ENCODE results near the gene C1QL4. TPM values are rescaled to one million over a fixed set of nuclear protein-coding genes. Genes with fewer than 3 reads are reported as not detected.

The C1QL4 gene
- total RNA-seq, 1 experiment from 2014 or later: 2.1 TPM

- intact Hi-C loops (cut with micrococcal nuclease; ENCODE audit: unreplicated experiment) (no loop called here), in situ Hi-C loops (cut with HindIII; ENCODE audit: low pct_unique_long_range_greater_than_20kb, low sequenced_read_pairs) (no loop called here)
- Histone ChIP-seq H3K27me3 (ENCODE audit: control insufficient read depth, insufficient read depth, low read length) (no peaks in the 10 kb centered on the region; the same call in 1 of the 2 replicates), H3K36me3 (ENCODE audit: control insufficient read depth, insufficient read depth, low read length) (no peaks in the 10 kb centered on the region), H3K9me3 (ENCODE audit: control insufficient read depth, insufficient read depth, low read depth, low read length) (no peaks in the 10 kb centered on the region), H3K27ac (ENCODE audit: low read length) (no peak overlapping the region), H3K4me3 (ENCODE audit: low read depth in 2 of 2, low read length in 2 of 2) (peak overlapping the region; percentile 8 to 31; a peak in 2 of 4 replicates), H3K4me1 (ENCODE audit: control insufficient read depth, insufficient read depth, low read length) (peaks cover 20% of the 10 kb centered on the region)
- peak; percentile 51 for ATAC-seq
- CTCF ChIA-PET: interaction anchor here (0.5 to 2.1 kb wide), 6 partner anchors 11 to 58 kb away, joined by 3 to 19 read pairs (median 3); no protein-coding TSS in a partner anchor
- no TSS peak for BruUV-seq (replicated peaks)
- no peak for TF ChIP-seq TCF7L2 (IDR thresholded peaks at IDR 0.05; ENCODE audit: low read depth, low read length)
- no peak for TF ChIP-seq SIN3A (IDR thresholded peaks at IDR 0.05; ENCODE audit: borderline replicate concordance, insufficient read depth, low read depth, low read length)
- TF ChIP-seq, protein P1, sequence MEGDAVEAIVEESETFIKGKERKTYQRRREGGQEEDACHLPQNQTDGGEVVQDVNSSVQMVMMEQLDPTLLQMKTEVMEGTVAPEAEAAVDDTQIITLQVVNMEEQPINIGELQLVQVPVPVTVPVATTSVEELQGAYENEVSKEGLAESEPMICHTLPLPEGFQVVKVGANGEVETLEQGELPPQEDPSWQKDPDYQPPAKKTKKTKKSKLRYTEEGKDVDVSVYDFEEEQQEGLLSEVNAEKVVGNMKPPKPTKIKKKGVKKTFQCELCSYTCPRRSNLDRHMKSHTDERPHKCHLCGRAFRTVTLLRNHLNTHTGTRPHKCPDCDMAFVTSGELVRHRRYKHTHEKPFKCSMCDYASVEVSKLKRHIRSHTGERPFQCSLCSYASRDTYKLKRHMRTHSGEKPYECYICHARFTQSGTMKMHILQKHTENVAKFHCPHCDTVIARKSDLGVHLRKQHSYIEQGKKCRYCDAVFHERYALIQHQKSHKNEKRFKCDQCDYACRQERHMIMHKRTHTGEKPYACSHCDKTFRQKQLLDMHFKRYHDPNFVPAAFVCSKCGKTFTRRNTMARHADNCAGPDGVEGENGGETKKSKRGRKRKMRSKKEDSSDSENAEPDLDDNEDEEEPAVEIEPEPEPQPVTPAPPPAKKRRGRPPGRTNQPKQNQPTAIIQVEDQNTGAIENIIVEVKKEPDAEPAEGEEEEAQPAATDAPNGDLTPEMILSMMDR (IDR thresholded peaks at IDR 0.05): peak; percentile 96
- no peak for TF ChIP-seq REST (IDR thresholded peaks at IDR 0.05; ENCODE audit: insufficient read depth in 1 of 2, low read depth in 2 of 2, low read length in 1 of 2)
- no peak for TF ChIP-seq POLR2AphosphoS5 (IDR thresholded peaks at IDR 0.05; ENCODE audit: low read depth, low read length)
- POLR2A ChIA-PET: no interaction called here
- DNase-seq (ENCODE audit: low read depth, low spot score): peak; percentile 39
Measured at GRCh38 chr12:49342066-49342913, 5.3 kb upstream of the C1QL4 start.

DNA sequence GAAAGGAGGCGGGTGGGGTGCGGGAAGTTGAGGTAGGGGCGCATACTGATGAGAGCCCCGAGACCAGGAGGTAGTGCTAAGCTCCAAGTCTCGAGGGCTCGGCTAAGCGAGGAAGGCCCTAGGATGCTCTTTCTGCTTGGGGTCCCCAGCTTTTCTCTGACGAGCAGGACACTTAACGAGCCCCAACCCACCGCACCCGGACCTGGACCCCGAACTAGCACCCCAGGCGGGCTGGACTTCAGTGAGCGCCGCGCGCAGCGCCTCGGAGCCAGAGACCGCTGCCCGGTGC, 4.7 kb upstream of the C1QL4 start:
- Histone ChIP-seq H3K4me1 (ENCODE audit: control insufficient read depth, insufficient read depth, low read length) (peaks cover 16% of the 10 kb centered on the region), H3K4me3 (ENCODE audit: low read depth in 2 of 2, low read length in 2 of 2) (no peak overlapping the region), H3K27ac (ENCODE audit: low read length) (no peak overlapping the region), H3K36me3 (ENCODE audit: control insufficient read depth, insufficient read depth, low read length) (no peaks in the 10 kb centered on the region), H3K27me3 (ENCODE audit: control insufficient read depth, insufficient read depth, low read length) (no peaks in the 10 kb centered on the region; the same call in 1 of the 2 replicates), H3K9me3 (ENCODE audit: control insufficient read depth, insufficient read depth, low read depth, low read length) (no peaks in the 10 kb centered on the region)
- DNase-seq (ENCODE audit: low read depth, low spot score) (no peak), ATAC-seq (no peak)
- ChIA-PET POLR2A (no interaction called here), CTCF (interaction anchor here (0.5 to 2.1 kb wide), 8 partner anchors 9 to 118 kb away, joined by 3 to 19 read pairs (median 4); partner anchors contain the start of gene PRPH)
- in situ Hi-C loops (cut with HindIII; ENCODE audit: low pct_unique_long_range_greater_than_20kb, low sequenced_read_pairs): no loop called here
- TF ChIP-seq, protein P1 (IDR thresholded peaks at IDR 0.05): no peak
- TF ChIP-seq REST (IDR thresholded peaks at IDR 0.05; ENCODE audit: insufficient read depth in 1 of 2, low read depth in 2 of 2, low read length in 1 of 2) (no peak), TCF7L2 (IDR thresholded peaks at IDR 0.05; ENCODE audit: low read depth, low read length) (no peak), POLR2AphosphoS5 (IDR thresholded peaks at IDR 0.05; ENCODE audit: low read depth, low read length) (no peak), SIN3A (IDR thresholded peaks at IDR 0.05; ENCODE audit: borderline replicate concordance, insufficient read depth, low read depth, low read length) (no peak)
- no TSS peak for BruUV-seq (replicated peaks)
- intact Hi-C loops (cut with micrococcal nuclease; ENCODE audit: unreplicated experiment): no loop called here

Measured in Panc1 (cell line).